Suprapubic skin (tissue), 4 donors: ENCODE results near the gene TNS2.

Source experiments
- EP300 ChIP-seq: sonication (generic); formaldehyde crosslinking; IDR thresholded peaks from one replicate; pipeline ENCODE4 v1.6.1; 2017; ENCODE audit warnings: antibody characterized with exemption
- POLR2AphosphoS5 ChIP-seq, 3 donors: sonication (generic); formaldehyde crosslinking; IDR thresholded peaks; one replicate each; pipeline ENCODE4 v1.6.1; 2017; ENCODE audit warnings: antibody characterized with exemption in 3 of 3
- TF ChIP-seq, protein P1 (sequence below), 2 donors: fragments of 200-600 bp in 1 of 2; fragments of 450-650 bp in 1 of 2; sonication (generic) in 1 of 2; IDR thresholded peaks; one replicate each; pipeline ENCODE4 v1.5.1; 2016 to 2019; ENCODE audit warnings: antibody characterized with exemption in 2 of 2, mild to moderate bottlenecking in 1 of 2, moderate library complexity in 1 of 2

DNA sequence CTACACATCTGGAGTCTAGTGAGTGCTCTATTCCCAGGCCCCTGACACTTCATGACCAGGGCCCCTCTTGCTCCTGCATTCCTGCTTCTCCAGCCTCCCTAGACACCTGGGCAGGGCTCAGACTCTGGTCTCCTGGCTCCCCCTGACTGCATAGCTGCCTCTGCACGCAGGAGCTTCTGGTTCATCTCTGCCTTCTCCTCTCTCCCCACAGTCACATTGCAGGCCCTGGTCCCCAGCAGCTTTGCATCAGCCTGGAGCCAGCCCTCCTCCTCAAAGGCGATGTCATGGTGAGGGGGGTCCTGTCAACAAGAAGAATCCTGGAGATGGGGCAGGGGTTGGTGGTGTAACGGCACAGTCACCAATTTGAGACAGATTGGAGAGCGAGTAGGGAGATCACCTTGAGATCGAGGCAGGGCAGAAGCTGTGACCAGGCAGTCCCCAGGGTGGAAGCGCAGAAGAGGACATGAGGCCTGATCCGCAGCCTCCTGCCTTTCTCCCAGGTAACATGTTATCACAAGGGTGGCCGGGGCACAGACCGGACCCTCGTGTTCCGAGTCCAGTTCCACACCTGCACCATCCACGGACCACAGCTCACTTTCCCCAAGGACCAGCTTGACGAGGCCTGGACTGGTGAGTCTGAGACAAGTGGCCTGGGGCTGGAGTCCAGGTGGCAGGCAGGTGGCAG lies 8.1 kb downstream of the TNS2 start:
- TF ChIP-seq, protein P1, sequence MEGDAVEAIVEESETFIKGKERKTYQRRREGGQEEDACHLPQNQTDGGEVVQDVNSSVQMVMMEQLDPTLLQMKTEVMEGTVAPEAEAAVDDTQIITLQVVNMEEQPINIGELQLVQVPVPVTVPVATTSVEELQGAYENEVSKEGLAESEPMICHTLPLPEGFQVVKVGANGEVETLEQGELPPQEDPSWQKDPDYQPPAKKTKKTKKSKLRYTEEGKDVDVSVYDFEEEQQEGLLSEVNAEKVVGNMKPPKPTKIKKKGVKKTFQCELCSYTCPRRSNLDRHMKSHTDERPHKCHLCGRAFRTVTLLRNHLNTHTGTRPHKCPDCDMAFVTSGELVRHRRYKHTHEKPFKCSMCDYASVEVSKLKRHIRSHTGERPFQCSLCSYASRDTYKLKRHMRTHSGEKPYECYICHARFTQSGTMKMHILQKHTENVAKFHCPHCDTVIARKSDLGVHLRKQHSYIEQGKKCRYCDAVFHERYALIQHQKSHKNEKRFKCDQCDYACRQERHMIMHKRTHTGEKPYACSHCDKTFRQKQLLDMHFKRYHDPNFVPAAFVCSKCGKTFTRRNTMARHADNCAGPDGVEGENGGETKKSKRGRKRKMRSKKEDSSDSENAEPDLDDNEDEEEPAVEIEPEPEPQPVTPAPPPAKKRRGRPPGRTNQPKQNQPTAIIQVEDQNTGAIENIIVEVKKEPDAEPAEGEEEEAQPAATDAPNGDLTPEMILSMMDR (IDR thresholded peaks at IDR 0.05): no peak
- no peak for TF ChIP-seq EP300
- TF ChIP-seq POLR2AphosphoS5 (IDR thresholded peaks at IDR 0.05): no peak
